Smooth muscle cell (in vitro differentiated cells): ENCODE data around the gene STIM2. TPM values are rescaled to one million over a fixed set of nuclear protein-coding genes. Genes with fewer than 3 reads are reported as not detected.

Source experiments
- DNase-seq: peaks from one replicate; lab custom pipeline; 2025; ENCODE audit not compliant: unreplicated experiment; lab: John Stamatoyannopoulos, UW
- H2AFZ ChIP-seq: fragments of 200-600 bp; sonication (generic); 2 replicates; pipeline ENCODE4 v1.6.0; 2016; ENCODE audit warnings: antibody characterized with exemption, low read depth, mild to moderate bottlenecking
- H3F3A ChIP-seq: fragments of 200-600 bp; sonication (generic); 2 replicates; pipeline ENCODE4 v1.6.0; 2017; ENCODE audit warnings: antibody characterized with exemption, low read depth
- H3K27ac ChIP-seq: fragments of 200-600 bp; sonication (generic); 2 replicates; pipeline ENCODE4 v1.5.1; 2016; ENCODE audit warnings: low read depth, mild to moderate bottlenecking
- H3K27me3 ChIP-seq: fragments of 200-600 bp; sonication (generic); 2 replicates; pipeline ENCODE4 v1.6.1; 2016; ENCODE audit warnings: low read depth, mild to moderate bottlenecking
- H3K36me3 ChIP-seq: fragments of 200-600 bp; sonication (generic); 2 replicates; pipeline ENCODE4 v1.5.1; 2016; ENCODE audit warnings: low read depth
- H3K4me1 ChIP-seq: fragments of 200-600 bp; sonication (generic); 2 replicates; pipeline ENCODE4 v1.5.1; 2016; ENCODE audit warnings: low read depth
- H3K4me2 ChIP-seq: fragments of 200-600 bp; sonication (generic); 2 replicates; pipeline ENCODE4 v1.6.0; 2016; ENCODE audit warnings: mild to moderate bottlenecking
- H3K4me3 ChIP-seq: fragments of 200-600 bp; sonication (generic); 2 replicates; pipeline ENCODE4 v1.5.1; 2016; ENCODE audit warnings: mild to moderate bottlenecking
- H3K79me2 ChIP-seq: fragments of 200-600 bp; sonication (generic); 2 replicates; pipeline ENCODE4 v1.6.0; 2016; ENCODE audit warnings: low read depth, mild to moderate bottlenecking
- H3K9ac ChIP-seq: fragments of 200-600 bp; sonication (generic); 2 replicates; pipeline ENCODE4 v1.6.0; 2016; ENCODE audit warnings: low read depth
- H3K9me3 ChIP-seq: fragments of 200-600 bp; sonication (generic); replicated peaks from 2 replicates; pipeline ENCODE4 v1.5.1; 2016; ENCODE audit warnings: low read depth
- H4K20me1 ChIP-seq: fragments of 200-600 bp; sonication (generic); 2 replicates; pipeline ENCODE4 v1.6.0; 2016; ENCODE audit warnings: low read depth
- WGBS: methylation state at CpG from one replicate; pipeline ENCODE4 v1.1.7; 2016; ENCODE audit warnings: low lambda C conversion rate; 5-methylcytosine and 5-hydroxymethylcytosine counted together
- polyA plus RNA-seq: library from polyadenylated mRNA; unstranded; fragments of >200 nt; fragmentation: Nextera tagmentation; extraction: Ambion mirVana; gene quantifications from 2 replicates; pipeline ENCODE4 v1.2.1, GENCODE V29; 2016
- total RNA-seq: library from RNA; depleted of rRNA; stranded (reverse); fragments of >200 nt; gene quantifications from 2 replicates; pipeline ENCODE4 v1.2.3, GENCODE V29; 2014
- TF ChIP-seq, protein P1 (sequence below): fragments of 200-600 bp; sonication (generic); IDR thresholded peaks from 2 replicates; pipeline ENCODE4 v1.5.1; 2017; ENCODE audit warnings: borderline replicate concordance, mild to moderate bottlenecking, antibody characterized with exemption; ENCODE audit not compliant: insufficient read depth, poor library complexity, severe bottlenecking

STIM2 gene
- total and polyA plus RNA-seq, 2 experiments from 2014 or later = 31.0 to 69.0 TPM

DNA sequence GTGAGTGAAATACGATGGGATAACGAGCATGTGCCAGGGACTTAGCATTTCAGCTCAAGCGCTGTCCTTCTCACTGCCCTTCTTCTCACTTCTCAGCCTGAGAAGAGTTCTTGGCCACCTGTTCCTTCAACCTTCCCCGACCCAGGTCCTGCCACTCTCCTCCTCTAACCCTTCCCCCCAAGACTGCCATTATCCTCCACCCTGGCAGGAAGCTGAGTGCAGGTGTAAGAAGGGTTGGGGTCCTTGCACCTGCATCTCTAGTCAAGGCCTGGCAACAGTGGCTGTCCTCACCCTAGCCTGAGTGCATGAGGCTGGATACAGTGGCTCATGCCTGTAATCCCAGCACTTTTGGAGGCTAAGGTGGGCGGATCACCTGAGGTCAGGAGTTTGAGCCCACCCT, 19.9 kb upstream of the STIM2 start:
- Histone ChIP-seq H3K9me3 (no peaks in the 10 kb centered on the region), H4K20me1 (no peaks in the 10 kb centered on the region), H2AFZ (no peak overlapping the region), H3K4me2 (no peak overlapping the region), H3K9ac (no peak overlapping the region), H3K36me3 (no peaks in the 10 kb centered on the region), H3K27ac (no peak overlapping the region), H3F3A (no peaks in the 10 kb centered on the region), H3K4me3 (no peak overlapping the region), H3K79me2 (no peaks in the 10 kb centered on the region), H3K27me3 (no peaks in the 10 kb centered on the region), H3K4me1 (no peaks in the 10 kb centered on the region)
- DNase-seq = no peak
- WGBS = 90% methylated on average over 4 of the region's 5 CpGs
- TF ChIP-seq, protein P1, sequence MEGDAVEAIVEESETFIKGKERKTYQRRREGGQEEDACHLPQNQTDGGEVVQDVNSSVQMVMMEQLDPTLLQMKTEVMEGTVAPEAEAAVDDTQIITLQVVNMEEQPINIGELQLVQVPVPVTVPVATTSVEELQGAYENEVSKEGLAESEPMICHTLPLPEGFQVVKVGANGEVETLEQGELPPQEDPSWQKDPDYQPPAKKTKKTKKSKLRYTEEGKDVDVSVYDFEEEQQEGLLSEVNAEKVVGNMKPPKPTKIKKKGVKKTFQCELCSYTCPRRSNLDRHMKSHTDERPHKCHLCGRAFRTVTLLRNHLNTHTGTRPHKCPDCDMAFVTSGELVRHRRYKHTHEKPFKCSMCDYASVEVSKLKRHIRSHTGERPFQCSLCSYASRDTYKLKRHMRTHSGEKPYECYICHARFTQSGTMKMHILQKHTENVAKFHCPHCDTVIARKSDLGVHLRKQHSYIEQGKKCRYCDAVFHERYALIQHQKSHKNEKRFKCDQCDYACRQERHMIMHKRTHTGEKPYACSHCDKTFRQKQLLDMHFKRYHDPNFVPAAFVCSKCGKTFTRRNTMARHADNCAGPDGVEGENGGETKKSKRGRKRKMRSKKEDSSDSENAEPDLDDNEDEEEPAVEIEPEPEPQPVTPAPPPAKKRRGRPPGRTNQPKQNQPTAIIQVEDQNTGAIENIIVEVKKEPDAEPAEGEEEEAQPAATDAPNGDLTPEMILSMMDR = no peak

DNA sequence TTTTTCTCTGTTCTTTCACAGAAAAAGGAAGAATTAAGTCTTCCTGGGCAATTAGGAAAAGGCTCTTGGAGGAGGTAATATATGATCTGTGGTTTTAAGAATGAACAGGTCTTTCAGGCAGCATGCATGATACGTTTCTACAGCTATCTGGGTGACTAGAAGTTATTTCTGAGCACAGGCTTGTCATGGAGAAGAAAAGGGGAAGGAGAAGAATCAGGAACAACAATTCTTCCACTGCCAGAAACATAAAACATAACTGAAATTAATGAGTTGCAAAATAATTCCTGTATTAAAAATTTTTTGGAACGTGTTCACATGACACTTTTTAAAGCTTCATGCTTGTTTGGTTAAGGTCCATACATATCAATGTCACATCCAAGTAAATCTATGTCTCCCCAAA, 17.7 kb upstream of the STIM2 start:
- WGBS = 82% methylated on average over 2 of the region's 2 CpGs
- Histone ChIP-seq H3K9me3 (no peaks in the 10 kb centered on the region), H3K27me3 (no peaks in the 10 kb centered on the region)

DNA sequence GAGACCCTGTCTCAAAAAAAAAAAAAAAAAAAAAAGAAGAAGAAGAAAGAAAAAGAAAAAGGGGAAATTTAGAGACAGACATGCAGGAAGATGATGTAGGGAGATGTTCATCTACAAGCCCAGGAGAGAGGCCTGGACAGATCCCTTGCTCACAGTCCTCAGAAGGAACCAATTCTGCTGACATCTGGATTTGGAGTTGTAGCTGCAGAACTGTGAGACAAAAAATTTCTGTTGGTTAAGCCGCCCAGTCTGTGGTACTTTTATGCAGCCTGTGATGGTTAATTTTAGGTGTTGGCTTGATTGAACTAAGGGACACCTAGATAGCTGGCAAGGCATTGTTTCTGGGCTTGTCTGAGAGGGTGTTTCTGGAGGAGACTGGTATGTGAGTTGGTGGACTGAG, 10.1 kb upstream of the STIM2 start:
- Histone ChIP-seq H4K20me1 (no peaks in the 10 kb centered on the region), H3K4me1 (no peaks in the 10 kb centered on the region), H3K9ac (no peak overlapping the region), H3K27ac (no peak overlapping the region), H3K79me2 (no peaks in the 10 kb centered on the region), H3K4me3 (no peak overlapping the region), H3K9me3 (no peaks in the 10 kb centered on the region), H3F3A (no peaks in the 10 kb centered on the region), H3K36me3 (no peaks in the 10 kb centered on the region), H3K27me3 (no peaks in the 10 kb centered on the region), H2AFZ (no peak overlapping the region), H3K4me2 (no peak overlapping the region)
- DNase-seq = no peak
- WGBS = 97% methylated on average over 1 of the region's 1 CpG
- TF ChIP-seq, protein P1 = no peak

More for the DNA sequence above, 17.7 kb upstream of the STIM2 start:
- no peaks in the 10 kb centered on the region for H3F3A ChIP-seq
- TF ChIP-seq, protein P1 = no peak
- no peak overlapping the region for H3K4me3 ChIP-seq
- no peaks in the 10 kb centered on the region for H3K4me1 ChIP-seq
- H3K36me3 ChIP-seq = no peaks in the 10 kb centered on the region
- no peak for DNase-seq
- no peaks in the 10 kb centered on the region for H4K20me1 ChIP-seq
- no peak overlapping the region for H3K27ac ChIP-seq
- no peak overlapping the region for H2AFZ ChIP-seq
- H3K9ac ChIP-seq = no peak overlapping the region
- no peak overlapping the region for H3K4me2 ChIP-seq
- no peaks in the 10 kb centered on the region for H3K79me2 ChIP-seq

DNA sequence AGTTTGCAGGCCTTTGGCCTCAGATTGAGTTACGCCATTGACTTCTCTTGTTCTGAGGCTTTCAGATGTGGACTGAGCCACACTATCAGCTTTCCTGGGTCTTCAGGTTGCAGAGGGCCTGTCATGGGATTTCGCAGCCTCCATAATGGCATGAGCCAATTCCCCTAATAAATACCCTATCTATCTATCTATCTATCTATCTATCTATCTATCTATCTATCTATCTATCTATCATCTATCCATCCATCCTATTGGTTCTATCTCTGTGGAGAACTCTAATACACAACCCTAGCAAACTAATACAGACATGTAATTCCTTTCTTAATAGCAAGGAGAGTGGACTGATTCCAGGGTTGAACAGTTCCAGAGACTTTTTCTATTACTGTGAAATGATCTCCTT, 9.5 kb upstream of the STIM2 start:
- H4K20me1 ChIP-seq = no peaks in the 10 kb centered on the region
- no peaks in the 10 kb centered on the region for H3K79me2 ChIP-seq
- TF ChIP-seq, protein P1 = no peak
- no peaks in the 10 kb centered on the region for H3F3A ChIP-seq
- no peaks in the 10 kb centered on the region for H3K9me3 ChIP-seq
- no peaks in the 10 kb centered on the region for H3K4me1 ChIP-seq
- H3K9ac ChIP-seq = no peak overlapping the region
- WGBS = 98% methylated on average over 2 of the region's 2 CpGs
- no peak overlapping the region for H2AFZ ChIP-seq
- no peak for DNase-seq
- no peak overlapping the region for H3K4me3 ChIP-seq
- H3K27me3 ChIP-seq = no peaks in the 10 kb centered on the region
- H3K36me3 ChIP-seq = no peaks in the 10 kb centered on the region
- no peak overlapping the region for H3K4me2 ChIP-seq
- no peak overlapping the region for H3K27ac ChIP-seq
